ENCODE results near the gene PRF1. TPM values are rescaled to one million over a fixed set of nuclear protein-coding genes. Genes with fewer than 3 reads are reported as not detected.

The PRF1 gene
- total RNA-seq, 1 experiment from 2014 or later, result 0.26 TPM

DNA sequence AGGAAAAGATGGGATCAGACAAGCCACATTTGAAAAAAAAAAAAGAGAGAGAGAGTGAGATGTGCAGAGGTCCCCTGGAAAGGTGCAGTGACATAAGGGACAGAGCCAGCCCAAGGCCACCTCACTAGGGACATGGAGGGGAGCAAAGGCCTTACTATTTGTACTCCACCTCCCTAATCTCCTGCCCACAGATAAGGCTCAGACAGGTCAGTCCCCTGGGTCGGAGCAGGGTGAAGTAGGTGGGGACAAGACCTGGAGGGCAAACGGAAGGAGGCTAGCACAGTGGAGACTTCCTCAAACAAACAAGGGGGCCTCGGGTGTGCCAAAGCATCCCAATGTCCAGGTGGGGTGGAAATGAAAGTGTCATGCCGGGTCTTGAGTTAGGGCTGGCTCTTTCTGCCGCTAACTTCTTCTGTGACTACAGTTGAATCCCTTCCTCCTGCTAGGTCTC, 7.0 kb downstream of the PRF1 start:
- Histone ChIP-seq H3K9me2 (replicated peaks; ENCODE audit: insufficient read depth, low read length) (no peaks in the 10 kb centered on the region), H3K27me3 (ENCODE audit: low read length) (no peaks in the 10 kb centered on the region), H3K4me3 (ENCODE audit: low read length) (no peak overlapping the region), H3K27ac (ENCODE audit: low read length) (no peak overlapping the region), H3K79me2 (ENCODE audit: low read length) (no peaks in the 10 kb centered on the region), H3K4me2 (ENCODE audit: low read depth, low read length, poor library complexity, severe bottlenecking) (no peak overlapping the region), H4K20me1 (ENCODE audit: insufficient read depth, low read depth, low read length) (no peaks in the 10 kb centered on the region), H2AFZ (ENCODE audit: low read length) (no peak overlapping the region), H3K4me1 (ENCODE audit: low read length) (peaks cover 3% of the 10 kb centered on the region), H3K9ac (ENCODE audit: low read length) (no peak overlapping the region), H3K36me3 (ENCODE audit: insufficient read depth, low read length) (no peaks in the 10 kb centered on the region), H3K9me3 (ENCODE audit: low read length) (no peaks in the 10 kb centered on the region)
- no peak for DNase-seq

DNA sequence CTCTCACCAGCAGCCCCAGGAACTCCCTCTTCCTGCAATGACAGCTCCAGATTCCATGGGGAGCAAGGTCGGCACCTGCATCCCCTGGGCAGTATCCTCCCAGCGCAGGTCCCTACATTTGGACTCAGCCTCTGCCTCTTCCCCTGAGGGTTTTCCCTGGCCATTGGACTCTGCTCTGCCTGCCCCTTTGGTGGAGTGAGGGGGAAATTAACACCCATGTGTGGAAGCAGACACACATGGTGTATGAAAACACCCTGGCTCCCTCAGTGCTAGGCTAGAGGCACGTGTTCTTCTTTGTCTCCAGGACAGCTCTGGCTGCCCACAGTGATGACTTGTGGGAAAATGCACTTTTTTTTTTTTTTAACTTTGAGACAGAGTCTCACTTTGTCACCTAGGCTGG, 8.4 kb downstream of the PRF1 start:
- Histone ChIP-seq H3K9me2 (replicated peaks; ENCODE audit: insufficient read depth, low read length) (no peaks in the 10 kb centered on the region), H3K36me3 (ENCODE audit: insufficient read depth, low read length) (no peaks in the 10 kb centered on the region), H2AFZ (ENCODE audit: low read length) (no peak overlapping the region), H3K4me3 (ENCODE audit: low read length) (no peak overlapping the region), H4K20me1 (ENCODE audit: insufficient read depth, low read depth, low read length) (no peaks in the 10 kb centered on the region), H3K9ac (ENCODE audit: low read length) (no peak overlapping the region), H3K4me2 (ENCODE audit: low read depth, low read length, poor library complexity, severe bottlenecking) (no peak overlapping the region), H3K27ac (ENCODE audit: low read length) (no peak overlapping the region), H3K79me2 (ENCODE audit: low read length) (no peaks in the 10 kb centered on the region), H3K4me1 (ENCODE audit: low read length) (peaks cover 3% of the 10 kb centered on the region), H3K9me3 (ENCODE audit: low read length) (no peaks in the 10 kb centered on the region), H3K27me3 (ENCODE audit: low read length) (no peaks in the 10 kb centered on the region)
- no peak for DNase-seq

DNA sequence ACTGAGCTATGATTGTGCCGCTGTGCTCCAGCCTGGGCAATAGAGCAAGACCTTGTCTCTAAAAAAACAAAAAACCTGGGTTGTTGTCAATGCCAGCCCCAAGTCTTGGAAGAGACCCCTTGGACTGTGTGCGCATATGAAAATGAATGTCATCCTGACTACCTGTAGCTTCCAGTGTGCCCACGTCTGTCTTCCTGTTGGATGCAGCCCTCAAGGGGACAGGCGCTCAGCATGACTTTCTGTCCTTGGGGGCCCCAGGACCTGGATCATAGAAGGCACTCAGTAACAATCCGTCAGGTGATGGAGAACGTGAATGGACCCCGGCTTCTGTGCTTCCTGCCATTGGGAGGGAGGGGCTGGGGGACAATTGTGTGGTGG, 9.0 kb downstream of the PRF1 start:
- no peak overlapping the region for H3K27ac ChIP-seq (ENCODE audit: low read length)
- H2AFZ ChIP-seq (ENCODE audit: low read length), result no peak overlapping the region
- H3K4me3 ChIP-seq (ENCODE audit: low read length), result no peak overlapping the region
- H3K9me2 ChIP-seq (replicated peaks; ENCODE audit: insufficient read depth, low read length), result no peaks in the 10 kb centered on the region
- H3K9me3 ChIP-seq (ENCODE audit: low read length), result no peaks in the 10 kb centered on the region
- peaks cover 3% of the 10 kb centered on the region for H3K4me1 ChIP-seq (ENCODE audit: low read length)
- H3K36me3 ChIP-seq (ENCODE audit: insufficient read depth, low read length), result no peaks in the 10 kb centered on the region
- H4K20me1 ChIP-seq (ENCODE audit: insufficient read depth, low read depth, low read length), result no peaks in the 10 kb centered on the region
- no peaks in the 10 kb centered on the region for H3K27me3 ChIP-seq (ENCODE audit: low read length)
- H3K79me2 ChIP-seq (ENCODE audit: low read length), result no peaks in the 10 kb centered on the region
- no peak overlapping the region for H3K9ac ChIP-seq (ENCODE audit: low read length)
- DNase-seq, result no peak
- no peak overlapping the region for H3K4me2 ChIP-seq (ENCODE audit: low read depth, low read length, poor library complexity, severe bottlenecking)

DNA sequence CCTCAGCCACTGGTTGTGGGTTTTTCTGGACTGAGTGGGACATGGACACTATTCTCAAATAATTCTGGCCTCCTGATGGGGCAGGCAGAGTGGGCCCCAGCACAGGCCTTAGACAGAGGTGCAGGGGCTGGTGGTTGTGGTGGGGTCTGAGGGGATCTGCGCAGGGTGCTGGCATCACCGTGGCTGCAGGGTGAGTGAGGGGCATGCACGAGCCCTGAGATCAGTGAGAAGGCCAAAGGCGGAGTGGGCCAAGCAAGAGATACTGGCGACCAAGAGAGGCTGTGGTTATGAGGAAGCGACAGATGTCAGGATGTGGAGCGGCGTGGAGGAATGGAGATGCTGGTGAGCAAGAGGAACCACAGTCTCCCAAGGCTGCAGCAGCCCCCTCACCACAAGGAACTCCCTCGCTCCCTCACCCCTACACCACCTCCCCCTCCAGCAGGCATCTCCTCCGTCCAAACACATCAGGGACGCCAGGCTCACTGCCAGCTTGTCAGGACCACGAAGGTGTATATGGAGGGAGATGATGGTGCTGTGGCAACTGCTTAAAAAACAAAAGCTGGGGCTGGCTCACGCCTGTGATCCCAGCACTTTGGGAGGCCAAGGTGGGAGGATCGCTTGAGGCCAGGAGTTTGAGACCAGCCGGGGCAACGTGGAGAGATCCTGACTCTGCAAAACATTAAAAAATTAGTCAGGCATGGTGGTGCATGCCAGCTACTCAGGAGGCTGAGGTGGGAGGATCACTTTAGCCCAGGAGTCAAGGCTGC, 9.6 kb downstream of the PRF1 start:
- Histone ChIP-seq H3K36me3 (ENCODE audit: insufficient read depth, low read length) (no peaks in the 10 kb centered on the region), H3K9ac (ENCODE audit: low read length) (no peak overlapping the region), H3K27ac (ENCODE audit: low read length) (no peak overlapping the region), H3K9me3 (ENCODE audit: low read length) (no peaks in the 10 kb centered on the region), H3K4me1 (ENCODE audit: low read length) (peaks cover 8% of the 10 kb centered on the region), H2AFZ (ENCODE audit: low read length) (no peak overlapping the region), H4K20me1 (ENCODE audit: insufficient read depth, low read depth, low read length) (no peaks in the 10 kb centered on the region), H3K27me3 (ENCODE audit: low read length) (no peaks in the 10 kb centered on the region), H3K4me2 (ENCODE audit: low read depth, low read length, poor library complexity, severe bottlenecking) (no peak overlapping the region), H3K79me2 (ENCODE audit: low read length) (no peaks in the 10 kb centered on the region), H3K9me2 (replicated peaks; ENCODE audit: insufficient read depth, low read length) (no peaks in the 10 kb centered on the region), H3K4me3 (ENCODE audit: low read length) (no peak overlapping the region)
- DNase-seq, result no peak

GRCh38 chr10:70592186-70592735, 10.3 kb downstream of the PRF1 start:
- H3K9ac ChIP-seq (ENCODE audit: low read length), result no peak overlapping the region
- no peaks in the 10 kb centered on the region for H3K9me3 ChIP-seq (ENCODE audit: low read length)
- no peak overlapping the region for H3K4me2 ChIP-seq (ENCODE audit: low read depth, low read length, poor library complexity, severe bottlenecking)
- H3K27ac ChIP-seq (ENCODE audit: low read length), result no peak overlapping the region
- no peaks in the 10 kb centered on the region for H3K36me3 ChIP-seq (ENCODE audit: insufficient read depth, low read length)
- no peaks in the 10 kb centered on the region for H3K9me2 ChIP-seq (replicated peaks; ENCODE audit: insufficient read depth, low read length)
- no peak overlapping the region for H2AFZ ChIP-seq (ENCODE audit: low read length)
- no peaks in the 10 kb centered on the region; the same call in 1 of the 2 replicates for H4K20me1 ChIP-seq (ENCODE audit: insufficient read depth, low read depth, low read length)
- no peak for DNase-seq
- no peaks in the 10 kb centered on the region for H3K27me3 ChIP-seq (ENCODE audit: low read length)
- no peak overlapping the region for H3K4me3 ChIP-seq (ENCODE audit: low read length)
- H3K4me1 ChIP-seq (ENCODE audit: low read length), result peaks cover 10% of the 10 kb centered on the region
- H3K79me2 ChIP-seq (ENCODE audit: low read length), result no peaks in the 10 kb centered on the region

DNA sequence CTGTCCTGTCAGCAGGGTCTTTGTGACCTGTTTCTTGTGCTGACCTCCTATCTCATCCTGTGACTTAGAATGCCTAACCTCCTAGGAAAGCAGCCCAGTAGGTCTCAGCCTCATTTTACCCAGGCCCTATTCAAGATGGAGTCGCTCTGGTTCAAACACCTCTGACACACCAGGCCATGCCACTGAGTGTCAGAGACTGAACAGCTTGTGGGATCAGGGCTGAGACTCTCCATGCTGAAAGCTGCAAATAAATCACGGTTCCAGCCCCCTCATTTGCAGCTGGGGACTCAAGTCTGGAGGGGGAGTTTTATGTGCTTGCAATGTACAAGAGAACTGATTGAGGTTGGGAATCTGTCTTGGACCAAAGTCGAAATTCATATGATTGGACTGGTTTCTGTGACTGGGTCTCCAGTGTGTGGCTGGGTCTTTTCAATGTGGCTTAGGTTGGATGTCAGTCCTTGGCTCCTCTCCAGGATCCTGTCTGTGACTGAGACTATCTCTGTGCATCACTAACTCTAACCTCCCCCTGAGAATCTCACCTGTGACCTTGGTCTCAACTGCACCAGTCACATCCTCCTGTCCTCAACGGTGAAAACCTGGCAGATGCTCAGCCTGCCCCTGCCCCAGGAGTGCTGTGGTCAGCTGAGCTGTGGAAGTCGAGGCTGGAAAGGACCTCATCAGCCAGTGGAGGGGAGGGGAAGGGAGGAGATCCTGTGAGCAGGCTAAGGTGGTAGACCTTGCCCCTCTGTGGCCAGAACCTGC, 11.7 kb downstream of the PRF1 start:
- Histone ChIP-seq H3K79me2 (ENCODE audit: low read length) (no peaks in the 10 kb centered on the region), H3K9me2 (replicated peaks; ENCODE audit: insufficient read depth, low read length) (no peaks in the 10 kb centered on the region), H3K36me3 (ENCODE audit: insufficient read depth, low read length) (no peaks in the 10 kb centered on the region), H3K27me3 (ENCODE audit: low read length) (no peaks in the 10 kb centered on the region), H4K20me1 (ENCODE audit: insufficient read depth, low read depth, low read length) (no peaks in the 10 kb centered on the region; the same call in 1 of the 2 replicates), H3K9ac (ENCODE audit: low read length) (no peak overlapping the region), H3K4me1 (ENCODE audit: low read length) (peaks cover 10% of the 10 kb centered on the region), H3K27ac (ENCODE audit: low read length) (no peak overlapping the region), H3K9me3 (ENCODE audit: low read length) (no peaks in the 10 kb centered on the region), H3K4me3 (ENCODE audit: low read length) (no peak overlapping the region), H3K4me2 (ENCODE audit: low read depth, low read length, poor library complexity, severe bottlenecking) (no peak overlapping the region), H2AFZ (ENCODE audit: low read length) (no peak overlapping the region)
- no peak for DNase-seq

GRCh38 chr10:70589762-70590654, 12.5 kb downstream of the PRF1 start:
- Histone ChIP-seq H3K27me3 (ENCODE audit: low read length) (no peaks in the 10 kb centered on the region), H3K9me2 (replicated peaks; ENCODE audit: insufficient read depth, low read length) (no peaks in the 10 kb centered on the region), H3K4me2 (ENCODE audit: low read depth, low read length, poor library complexity, severe bottlenecking) (no peak overlapping the region), H4K20me1 (ENCODE audit: insufficient read depth, low read depth, low read length) (no peaks in the 10 kb centered on the region; the same call in 1 of the 2 replicates), H3K9me3 (ENCODE audit: low read length) (no peaks in the 10 kb centered on the region), H3K9ac (ENCODE audit: low read length) (no peak overlapping the region), H3K79me2 (ENCODE audit: low read length) (no peaks in the 10 kb centered on the region), H3K36me3 (ENCODE audit: insufficient read depth, low read length) (no peaks in the 10 kb centered on the region), H3K27ac (ENCODE audit: low read length) (no peak overlapping the region), H3K4me3 (ENCODE audit: low read length) (no peak overlapping the region), H3K4me1 (ENCODE audit: low read length) (peaks cover 10% of the 10 kb centered on the region), H2AFZ (ENCODE audit: low read length) (no peak overlapping the region)
- DNase-seq, result no peak

All from Karpas-422 (cell line).